ENCODE measurements around the gene CMTM8.

DNA sequence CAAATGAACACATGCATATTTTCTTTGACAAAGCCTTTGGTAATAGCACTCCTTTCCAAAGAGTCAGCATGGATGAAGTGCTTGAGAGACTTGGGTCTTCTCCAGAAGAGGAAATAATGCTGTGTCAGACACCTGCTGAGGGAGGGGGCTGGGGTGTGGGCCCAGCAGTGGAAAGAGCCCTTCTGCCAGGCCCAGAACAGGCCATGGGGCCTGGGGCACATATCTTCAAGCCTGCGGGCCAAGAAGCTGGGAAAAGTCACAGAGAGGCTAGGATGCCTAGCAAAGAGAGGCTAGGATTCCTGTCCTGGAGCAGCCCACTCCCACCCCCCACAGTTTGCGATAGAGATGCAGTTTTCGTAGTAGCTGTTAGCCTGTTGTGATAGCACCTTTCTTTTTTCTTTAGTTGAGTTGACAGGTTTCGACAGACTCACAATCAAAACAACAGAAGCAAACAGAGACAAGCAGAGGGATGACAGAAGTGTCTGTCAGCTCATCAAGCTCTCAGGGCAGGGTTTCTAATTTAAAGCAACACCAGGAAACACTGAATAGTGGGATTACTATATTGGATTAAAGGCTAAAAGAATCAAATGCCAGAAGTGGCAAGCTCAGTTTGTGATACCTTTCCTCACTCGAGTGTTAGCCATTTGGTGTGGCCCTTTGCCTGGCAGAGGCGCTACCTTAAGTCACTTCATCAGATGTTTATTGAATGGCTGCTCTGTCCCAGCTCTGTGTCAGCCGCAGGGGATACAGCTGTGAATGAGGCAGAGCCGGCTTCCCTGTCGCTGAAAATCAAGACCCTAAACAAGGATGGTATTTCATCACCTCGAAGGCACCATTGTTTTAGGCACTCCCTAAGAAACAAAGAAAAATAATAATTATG, 172.1 kb downstream of the CMTM8 start:
- no peak for TF ChIP-seq CREB1 (CRISPR knock-in tag; IDR thresholded peaks at IDR 0.05)
- TF ChIP-seq, protein P1, sequence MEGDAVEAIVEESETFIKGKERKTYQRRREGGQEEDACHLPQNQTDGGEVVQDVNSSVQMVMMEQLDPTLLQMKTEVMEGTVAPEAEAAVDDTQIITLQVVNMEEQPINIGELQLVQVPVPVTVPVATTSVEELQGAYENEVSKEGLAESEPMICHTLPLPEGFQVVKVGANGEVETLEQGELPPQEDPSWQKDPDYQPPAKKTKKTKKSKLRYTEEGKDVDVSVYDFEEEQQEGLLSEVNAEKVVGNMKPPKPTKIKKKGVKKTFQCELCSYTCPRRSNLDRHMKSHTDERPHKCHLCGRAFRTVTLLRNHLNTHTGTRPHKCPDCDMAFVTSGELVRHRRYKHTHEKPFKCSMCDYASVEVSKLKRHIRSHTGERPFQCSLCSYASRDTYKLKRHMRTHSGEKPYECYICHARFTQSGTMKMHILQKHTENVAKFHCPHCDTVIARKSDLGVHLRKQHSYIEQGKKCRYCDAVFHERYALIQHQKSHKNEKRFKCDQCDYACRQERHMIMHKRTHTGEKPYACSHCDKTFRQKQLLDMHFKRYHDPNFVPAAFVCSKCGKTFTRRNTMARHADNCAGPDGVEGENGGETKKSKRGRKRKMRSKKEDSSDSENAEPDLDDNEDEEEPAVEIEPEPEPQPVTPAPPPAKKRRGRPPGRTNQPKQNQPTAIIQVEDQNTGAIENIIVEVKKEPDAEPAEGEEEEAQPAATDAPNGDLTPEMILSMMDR (IDR thresholded peaks at IDR 0.05), result no peak
